ENCODE measurements around the gene SFXN5.

SFXN5 gene

DNA sequence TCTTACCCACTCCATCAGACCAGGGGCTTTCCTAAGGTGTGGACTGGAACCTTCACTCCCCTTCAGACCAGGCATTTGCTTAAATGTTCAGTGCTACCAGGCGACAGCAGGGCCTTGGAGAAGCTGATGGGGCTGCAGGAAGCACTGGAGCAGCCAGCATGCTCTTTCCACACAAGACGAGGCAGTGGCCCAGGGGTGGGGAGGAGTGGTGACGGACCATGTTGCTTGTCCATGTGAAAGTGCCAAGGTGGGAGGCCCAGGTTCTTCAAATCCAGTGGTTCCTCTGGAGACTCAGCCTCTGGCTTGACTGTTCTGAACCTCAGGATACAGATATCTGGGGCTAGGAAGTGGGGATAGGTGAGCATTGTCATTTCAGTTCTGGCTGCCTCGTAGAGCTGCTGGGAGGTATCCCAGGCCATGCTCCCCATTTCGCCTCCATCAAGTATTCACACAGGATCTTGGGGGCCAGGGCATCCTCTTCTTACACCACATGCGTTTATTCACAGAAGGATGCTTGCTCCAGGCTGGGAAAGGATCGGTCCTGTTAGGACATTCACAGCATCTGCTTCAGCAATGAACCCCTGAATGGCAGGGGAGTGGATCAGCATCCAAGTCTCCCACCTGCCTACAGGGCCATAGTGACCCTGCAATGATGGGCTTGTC is 62.2 kb downstream of the SFXN5 start:
- no peak for DNase-seq

DNA sequence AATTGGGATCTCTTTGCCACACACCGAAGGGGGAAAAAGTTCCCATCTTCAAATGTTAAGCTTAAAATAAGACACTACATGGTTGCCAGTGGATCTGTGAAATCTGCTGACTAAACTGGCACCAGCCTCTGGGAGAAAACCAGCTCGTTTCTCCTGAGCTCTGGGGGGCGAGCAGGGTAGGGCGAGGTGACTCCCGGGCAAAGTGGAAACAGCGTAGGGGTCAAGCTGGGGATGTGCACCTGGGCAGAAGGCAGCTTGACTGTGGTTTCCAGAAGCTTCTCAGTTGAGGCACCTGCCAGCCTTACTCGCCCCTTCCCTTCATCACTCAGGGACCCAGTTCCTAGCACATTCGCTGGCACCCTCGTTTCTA is 62.8 kb downstream of the SFXN5 start:
- no peak for DNase-seq

- DNase-seq, result no peak
These were observed 63.3 kb downstream of the SFXN5 start for GRCh38 chr2:73007991-73008765.

DNA sequence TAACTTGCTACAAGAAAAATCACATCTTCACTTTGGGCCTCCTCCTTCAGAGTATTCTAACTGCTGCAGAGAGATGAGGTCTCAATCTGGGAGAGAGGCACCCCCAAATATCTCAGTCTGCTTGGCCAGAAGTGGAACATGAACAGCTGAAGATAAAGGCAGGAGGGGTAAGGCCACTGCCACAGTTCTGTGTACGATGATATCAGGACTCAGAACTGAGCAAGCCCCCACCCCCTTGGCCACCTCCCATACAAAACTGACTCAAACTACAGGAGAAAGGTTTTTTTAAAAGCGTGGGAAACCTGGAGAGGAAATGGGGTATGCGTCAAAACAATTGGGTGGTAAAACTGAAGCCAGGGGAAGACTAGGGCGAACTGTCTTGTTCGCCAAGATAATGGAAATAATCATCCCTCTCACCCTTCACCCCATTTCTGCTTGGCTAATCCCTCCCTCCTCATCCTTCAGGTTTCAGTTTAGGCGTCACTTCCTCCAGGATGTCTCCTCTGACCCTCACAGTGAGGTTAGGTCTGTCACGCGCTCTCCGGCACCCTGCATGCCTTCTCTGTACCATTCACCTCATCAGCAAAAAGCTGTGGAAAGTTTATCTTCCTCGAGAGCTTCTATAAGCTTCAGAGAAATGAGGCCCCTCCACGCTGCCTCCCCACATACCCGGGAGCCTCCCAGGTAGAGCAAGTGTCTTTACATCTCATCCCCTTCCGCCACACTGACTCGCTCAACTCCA is 64.4 kb downstream of the SFXN5 start:
- no peak for DNase-seq

GRCh38 chr2:73004889-73005596 is 66.5 kb downstream of the SFXN5 start:
- no peak for DNase-seq

GRCh38 chr2:73004466-73004865 is 67.0 kb downstream of the SFXN5 start:
- DNase-seq, result no peak

DNA sequence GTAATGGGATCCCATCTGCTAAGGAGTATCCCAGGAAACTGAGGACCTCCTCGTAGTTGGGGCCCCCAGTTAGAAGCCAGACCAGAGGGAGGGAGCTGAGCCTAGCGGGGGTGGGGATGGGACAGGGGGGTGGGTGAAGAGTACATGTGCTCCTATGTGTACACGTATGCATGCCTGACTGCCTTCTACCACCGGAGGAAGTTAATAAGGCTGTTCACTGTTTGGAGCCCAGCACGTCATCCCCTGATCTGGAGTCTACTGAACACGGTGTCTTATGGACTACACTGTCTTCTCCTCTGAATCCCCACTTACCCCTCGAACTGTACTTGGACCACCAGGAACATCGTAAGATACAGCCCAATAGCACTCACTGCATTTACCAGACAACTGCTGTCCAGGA is 68.5 kb downstream of the SFXN5 start:
- DNase-seq, result no peak

- DNase-seq, result no peak
These were observed 70.5 kb downstream of the SFXN5 start for GRCh38 chr2:73000808-73001570.

DNA sequence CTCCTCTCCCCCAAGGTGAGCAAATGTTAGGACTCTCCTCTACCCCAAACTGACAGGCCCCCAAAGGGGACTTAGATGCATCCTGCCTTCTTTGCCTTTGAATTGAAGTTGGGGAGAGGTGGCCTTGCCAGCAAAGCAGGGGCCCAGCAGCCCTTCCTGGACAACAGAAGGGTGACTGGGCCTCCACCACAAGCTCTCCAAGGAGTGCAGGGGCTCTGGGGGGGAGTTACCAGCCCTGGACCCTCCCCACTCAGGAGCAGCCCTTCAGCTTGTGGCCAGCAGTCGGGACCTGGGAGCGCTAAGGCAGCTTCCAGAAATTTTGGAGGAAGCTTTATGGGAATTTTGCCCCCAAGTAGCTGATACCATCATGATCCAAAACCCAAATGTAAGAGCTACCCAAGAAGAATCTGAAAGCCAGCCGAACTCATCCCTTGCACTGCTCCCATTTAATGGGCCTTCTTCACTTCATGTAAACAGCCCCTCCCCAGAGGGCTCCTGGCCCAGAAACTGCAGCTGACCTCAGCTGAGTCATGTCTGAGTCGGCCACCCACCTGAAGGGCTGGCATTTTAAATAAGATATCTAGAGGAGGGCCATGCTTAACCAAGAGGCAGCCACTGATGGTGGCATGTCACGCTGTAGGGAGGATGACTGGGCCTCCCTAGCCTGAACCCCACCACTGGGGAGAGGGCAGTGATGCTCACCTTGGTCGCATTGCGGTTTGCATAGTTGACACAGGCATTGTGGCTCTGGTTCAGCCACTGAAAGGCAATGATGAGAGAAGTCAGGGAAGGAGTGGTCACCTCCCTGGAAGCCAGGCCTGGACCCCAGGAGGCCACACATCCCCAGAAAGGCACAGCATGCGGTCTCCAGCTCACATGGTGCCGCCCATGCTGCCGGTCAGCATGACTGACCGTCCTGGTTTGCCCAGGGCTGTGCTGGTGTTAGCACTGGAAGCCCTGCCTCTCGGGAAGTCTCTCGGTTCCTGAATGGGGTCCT is 71.5 kb downstream of the SFXN5 start:
- DNase-seq, result no peak

DNA sequence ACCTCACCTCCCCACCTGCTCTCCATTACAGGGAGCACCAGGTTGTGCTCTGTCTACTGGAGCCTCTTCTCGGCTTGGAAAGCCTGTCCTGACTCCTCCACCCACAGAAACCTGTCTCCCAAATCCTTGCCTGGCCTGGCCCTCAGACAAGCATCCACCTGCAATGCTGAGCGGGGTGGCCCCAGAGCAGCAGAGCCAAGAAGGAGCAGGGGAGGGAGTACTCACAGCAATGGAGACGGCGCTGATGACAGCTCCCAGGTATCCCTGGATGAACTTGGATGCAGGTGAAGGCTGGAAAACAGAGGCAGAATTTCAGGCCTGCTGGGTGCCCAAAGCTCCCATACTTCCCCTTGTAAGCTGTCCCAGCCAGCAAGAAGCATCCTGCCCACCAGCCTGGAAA is 72.8 kb downstream of the SFXN5 start:
- DNase-seq, result no peak

DNA sequence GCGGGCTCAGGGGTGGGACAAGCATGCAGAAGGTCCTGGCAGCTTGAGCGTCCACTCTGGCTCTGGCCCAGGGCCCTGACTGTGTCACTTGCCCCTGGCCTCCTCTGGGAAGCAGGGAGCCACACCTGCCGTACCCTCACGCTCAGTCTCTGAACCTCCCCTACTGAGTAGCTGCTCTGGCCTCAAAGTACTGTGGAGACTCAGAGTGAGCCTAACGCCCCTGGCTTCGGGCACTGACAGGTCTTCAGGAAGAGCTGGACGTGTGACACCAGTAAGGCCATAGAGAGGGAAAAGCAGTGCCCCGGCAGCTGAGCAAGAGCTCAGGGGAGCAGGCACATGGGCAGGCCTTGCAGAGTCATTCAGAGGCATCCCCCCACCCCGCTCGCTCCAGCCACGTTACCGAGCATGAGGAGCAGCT is 73.3 kb downstream of the SFXN5 start:
- DNase-seq, result no peak

DNA sequence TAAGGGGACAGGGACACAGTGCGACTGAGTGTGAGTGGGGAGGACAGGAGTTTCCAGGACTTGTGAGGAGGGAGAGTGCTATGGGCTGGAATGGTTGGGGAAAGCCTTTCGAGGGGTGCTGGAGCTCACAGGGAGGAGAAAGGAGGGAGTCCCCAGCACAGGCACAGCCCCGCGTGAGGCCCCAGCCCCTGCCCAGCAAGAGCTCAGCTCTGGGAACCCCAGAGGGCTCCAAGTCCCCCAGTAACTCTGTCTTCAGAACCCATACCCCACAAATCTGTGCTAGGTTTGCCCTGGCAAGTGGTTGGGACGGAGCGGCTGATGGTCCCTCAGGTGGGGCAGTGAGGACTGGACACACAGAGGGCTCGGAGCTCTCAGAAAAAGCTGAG is 75.4 kb downstream of the SFXN5 start:
- DNase-seq, result no peak

- DNase-seq, result no peak
These were observed 75.9 kb downstream of the SFXN5 start for GRCh38 chr2:72995430-72996116.

GRCh38 chr2:72994991-72995380 is 76.5 kb downstream of the SFXN5 start:
- DNase-seq, result no peak

GRCh38 chr2:72994282-72994990 is 77.1 kb downstream of the SFXN5 start:
- DNase-seq, result no peak

- no peak for DNase-seq
These were observed 77.6 kb downstream of the SFXN5 start for GRCh38 chr2:72993933-72994280.

GRCh38 chr2:72993147-72993932 is 78.2 kb downstream of the SFXN5 start:
- DNase-seq, result peak; percentile 22

DNA sequence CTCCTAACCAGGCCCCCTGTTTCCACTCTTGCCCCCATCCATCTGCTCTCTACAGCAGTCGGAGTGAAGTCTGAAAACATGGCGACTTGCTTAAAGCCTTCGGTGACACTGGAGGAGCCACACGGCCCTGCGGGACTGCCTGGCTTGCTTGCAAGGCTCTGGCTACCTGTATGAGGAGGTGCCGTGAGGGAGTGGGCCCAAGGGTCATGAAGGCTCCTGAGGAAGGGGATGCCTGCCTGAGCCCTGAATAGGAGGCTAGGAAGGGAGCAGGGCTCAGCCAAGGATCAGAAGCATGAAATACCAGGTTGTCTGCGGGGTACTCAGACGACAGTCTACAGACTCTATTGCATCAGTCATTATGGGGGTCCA is 78.8 kb downstream of the SFXN5 start:
- no peak for DNase-seq

- no peak for DNase-seq
These were observed 79.4 kb downstream of the SFXN5 start for GRCh38 chr2:72991980-72992733.
